H1 (cell line): ENCODE measurements around the gene COL19A1. TPM values are rescaled to one million over a fixed set of nuclear protein-coding genes. Genes with fewer than 3 reads are reported as not detected.

ENCODE experiments used
- CTCF ChIA-PET: fragments of 300-600 bp; sonication (Branson Sonifier 250); formaldehyde crosslinking; loops from one replicate; lab custom pipeline; 2021; ENCODE audit not compliant: partially characterized antibody; lab: Charles Lee
- POLR2A ChIA-PET: fragments of 300-600 bp; sonication (Branson Sonifier 250); formaldehyde crosslinking; loops from one replicate; lab custom pipeline; 2021; ENCODE audit warnings: inconsistent platforms; ENCODE audit not compliant: partially characterized antibody; lab: Charles Lee
- DNase-seq, 2 experiments: peaks; one replicate each; pipeline versions ENCODE4 v3.0.0 to v3.0.0-alpha.2; 2010 to 2022; ENCODE audit warnings: low spot score in 2 of 2, low read depth in 1 of 2, mixed read lengths in 1 of 2
- FAIRE-seq: peaks from 2 replicates; lab custom pipeline; 2011; peaks lifted over from hg19 to GRCh38; lab: Jason Lieb, UNC
- H2AFZ ChIP-seq: 2 replicates; pipeline ENCODE4 v1.8.1; 2012; ENCODE audit warnings: low read length, inconsistent platforms
- H2AK5ac ChIP-seq: 2 replicates; pipeline ENCODE4 v1.6.1; 2013; ENCODE audit warnings: low read depth, low read length
- H2BK120ac ChIP-seq: replicated peaks from 2 replicates; pipeline ENCODE3; 2013; ENCODE audit warnings: low read depth, low read length, inconsistent platforms
- H2BK12ac ChIP-seq: 2 replicates; pipeline ENCODE4 v1.6.1; 2013; ENCODE audit warnings: low read depth, low read length
- H2BK15ac ChIP-seq: 2 replicates; pipeline ENCODE4 v1.6.1; 2013; ENCODE audit warnings: low read length
- H2BK20ac ChIP-seq: 2 replicates; pipeline ENCODE4 v1.6.1; 2013; ENCODE audit warnings: low read length
- H2BK5ac ChIP-seq: 2 replicates; pipeline ENCODE4 v1.6.1; 2013; ENCODE audit warnings: low read depth, low read length
- H3K14ac ChIP-seq: 2 replicates; pipeline ENCODE4 v1.6.1; 2013; ENCODE audit warnings: inconsistent platforms; ENCODE audit not compliant: insufficient read length
- H3K18ac ChIP-seq: 2 replicates; pipeline ENCODE4 v1.6.1; 2013; ENCODE audit warnings: low read length; ENCODE audit errors: extremely low read depth
- H3K23ac ChIP-seq: 2 replicates; pipeline ENCODE4 v1.6.1; 2013; ENCODE audit warnings: inconsistent platforms; ENCODE audit not compliant: insufficient read length
- H3K23me2 ChIP-seq: 2 replicates; pipeline ENCODE4 v1.6.1; 2013; ENCODE audit warnings: low read depth, low read length
- H3K27ac ChIP-seq: 2 replicates; pipeline ENCODE4 v1.6.1; 2011; ENCODE audit warnings: low read depth, low read length, inconsistent platforms
- H3K27me3 ChIP-seq, 4 experiments: replicated peaks in 1 of 4; 1 replicate in 1 of 4; 2 replicates in 3 of 4; pipeline versions ENCODE4 v1.6.1 to v1.8.1; 2011 to 2013; ENCODE audit warnings: low read length in 3 of 4, mild to moderate bottlenecking in 3 of 4, inconsistent platforms in 2 of 4, mixed read lengths in 2 of 4, moderate library complexity in 1 of 4; ENCODE audit not compliant: control insufficient read depth in 3 of 4, insufficient read depth in 3 of 4; ENCODE audit errors: extremely low read depth in 1 of 4
- H3K36me3 ChIP-seq, 4 experiments: 2 replicates each; pipeline versions ENCODE4 v1.6.1 to v1.8.1; 2011 to 2013; ENCODE audit warnings: mild to moderate bottlenecking in 4 of 4, low read length in 3 of 4, moderate library complexity in 2 of 4, control low read depth in 1 of 4, inconsistent platforms in 1 of 4; ENCODE audit not compliant: insufficient read depth in 4 of 4, control insufficient read depth in 2 of 4
- H3K4ac ChIP-seq: replicated peaks from 2 replicates; pipeline ENCODE3; 2013; ENCODE audit warnings: low read length, low read depth, mixed read lengths, inconsistent platforms; ENCODE audit not compliant: insufficient read length
- H3K4me1 ChIP-seq, 4 experiments: replicated peaks in 1 of 4; 1 replicate in 1 of 4; 2 replicates in 3 of 4; pipeline versions ENCODE4 v1.6.1 to v1.8.1; 2011 to 2013; ENCODE audit warnings: low read length in 3 of 4, inconsistent platforms in 2 of 4, mixed read lengths in 1 of 4; ENCODE audit not compliant: insufficient read depth in 4 of 4, control insufficient read depth in 3 of 4
- H3K4me2 ChIP-seq, 2 experiments: 2 replicates each; pipeline versions ENCODE4 v1.6.1 to v1.8.1; 2011 to 2013; ENCODE audit warnings: low read depth in 2 of 2, low read length in 2 of 2, control low read depth in 1 of 2, inconsistent platforms in 1 of 2, mild to moderate bottlenecking in 1 of 2; ENCODE audit not compliant: insufficient read depth in 1 of 2
- H3K4me3 ChIP-seq, 4 experiments: fragments of 200-600, 300-600 bp in 1 of 4; sonication (generic), shearing (Covaris generic), sonication (Bioruptor Twin) in 1 of 4; 2 replicates each; pipeline versions ENCODE4 v1.5.1 to v1.8.1; 2011 to 2016; ENCODE audit warnings: low read length in 4 of 4, low read depth in 3 of 4, control low read depth in 2 of 4, inconsistent platforms in 2 of 4, mild to moderate bottlenecking in 2 of 4, mixed read lengths in 1 of 4, moderate library complexity in 1 of 4; ENCODE audit not compliant: insufficient read depth in 2 of 4; ENCODE audit errors: extremely low read depth in 1 of 4
- H3K56ac ChIP-seq: replicated peaks from 2 replicates; pipeline ENCODE3; 2013; ENCODE audit warnings: low read depth, mild to moderate bottlenecking, mixed read lengths, low read length, inconsistent platforms; ENCODE audit not compliant: insufficient read length
- H3K79me1 ChIP-seq: 2 replicates; pipeline ENCODE4 v1.6.1; 2013; ENCODE audit warnings: low read depth, low read length, control low read depth
- H3K79me2 ChIP-seq, 2 experiments: 2 replicates each; pipeline versions ENCODE4 v1.6.1 to v1.8.1; 2012 to 2013; ENCODE audit warnings: low read length in 2 of 2, mild to moderate bottlenecking in 2 of 2, inconsistent platforms in 1 of 2; ENCODE audit not compliant: insufficient read depth in 2 of 2, control insufficient read depth in 1 of 2
- H3K9ac ChIP-seq, 4 experiments: replicated peaks in 1 of 4; 1 replicate in 1 of 4; 2 replicates in 3 of 4; pipeline versions ENCODE4 v1.6.1 to v1.8.1; 2011 to 2013; ENCODE audit warnings: low read depth in 3 of 4, low read length in 3 of 4, control low read depth in 2 of 4, mild to moderate bottlenecking in 2 of 4, moderate library complexity in 2 of 4, inconsistent platforms in 1 of 4; ENCODE audit errors: extremely low read depth in 1 of 4
- H3K9me3 ChIP-seq, 2 experiments: 2 replicates each; pipeline versions ENCODE4 v1.6.1 to v1.8.1; 2012 to 2013; ENCODE audit warnings: mild to moderate bottlenecking in 2 of 2, moderate library complexity in 2 of 2, control low read depth in 1 of 2, inconsistent platforms in 1 of 2, low read depth in 1 of 2, low read length in 1 of 2, mixed read lengths in 1 of 2; ENCODE audit not compliant: insufficient read depth in 2 of 2
- H4K20me1 ChIP-seq, 2 experiments: replicated peaks in 1 of 2; 2 replicates each; pipeline versions ENCODE3 to v1.8.1; 2011 to 2013; ENCODE audit warnings: inconsistent platforms in 2 of 2, low read length in 2 of 2, mild to moderate bottlenecking in 1 of 2; ENCODE audit not compliant: insufficient read depth in 2 of 2, control insufficient read depth in 1 of 2
- H4K5ac ChIP-seq: 2 replicates; pipeline ENCODE4 v1.6.1; 2013; ENCODE audit warnings: low read length, low read depth, mixed read lengths, inconsistent platforms; ENCODE audit not compliant: insufficient read length
- H4K8ac ChIP-seq: 2 replicates; pipeline ENCODE4 v1.8.0; 2013; ENCODE audit warnings: mild to moderate bottlenecking, moderate library complexity, low read length, inconsistent platforms; ENCODE audit not compliant: insufficient read depth; ENCODE audit errors: extremely low read depth
- H4K91ac ChIP-seq: replicated peaks from 2 replicates; pipeline ENCODE3; 2013; ENCODE audit warnings: low read length, mixed read lengths, inconsistent platforms; ENCODE audit not compliant: insufficient read length
- CEBPB ChIP-seq: IDR thresholded peaks from 2 replicates; pipeline ENCODE4 v1.6.1; 2012; ENCODE audit warnings: low read depth, low read length
- CHD2 ChIP-seq: IDR thresholded peaks from 2 replicates; pipeline ENCODE4 v1.6.1; 2012; ENCODE audit warnings: low read length, improper control_type of control experiment
- GTF2F1 ChIP-seq: IDR thresholded peaks from 2 replicates; pipeline ENCODE4 v1.6.1; 2012; ENCODE audit warnings: low read depth, low read length, improper control_type of control experiment, borderline replicate concordance
- KDM4A ChIP-seq: IDR thresholded peaks from one replicate; pipeline ENCODE4 v1.7.1; 2012; ENCODE audit warnings: low read depth, mild to moderate bottlenecking, moderate library complexity, low read length, inconsistent platforms; ENCODE audit not compliant: severe bottlenecking
- KDM5A ChIP-seq: fragments of 200-600 bp; IDR thresholded peaks from 2 replicates; pipeline ENCODE4 v1.7.1; 2012; ENCODE audit warnings: mild to moderate bottlenecking, low read length, inconsistent platforms, mixed read lengths
- POLR2A ChIP-seq, 2 experiments: IDR thresholded peaks; 1 replicate in 1 of 2; 2 replicates in 1 of 2; pipeline ENCODE4 v1.6.1; 2011; ENCODE audit warnings: low read depth in 2 of 2, low read length in 2 of 2, mild to moderate bottlenecking in 2 of 2; ENCODE audit errors: control extremely low read depth in 1 of 2
- SP1 ChIP-seq: IDR thresholded peaks from 2 replicates; pipeline ENCODE4 v1.6.1; 2011; ENCODE audit warnings: low read depth, low read length
- WGBS, 2 experiments: shearing (Covaris generic) in 1 of 2; methylation state at CpG; one replicate each; pipeline versions ENCODE4 v1.1.6 to v1.1.7; 2013 to 2015; ENCODE audit warnings: low lambda C conversion rate in 2 of 2, mixed read lengths in 2 of 2, inconsistent platforms in 1 of 2, low coverage in 1 of 2, missing lambda C conversion rate in 1 of 2; ENCODE audit not compliant: insufficient replicate concordance in 2 of 2, insufficient coverage in 1 of 2, insufficient read length in 1 of 2; ENCODE audit errors: extremely low coverage in 1 of 2, missing lambda C conversion rate in 1 of 2; 5-methylcytosine and 5-hydroxymethylcytosine counted together
- polyA plus RNA-seq, 7 experiments: library from polyadenylated mRNA; depleted of rRNA in 3 of 7; stranded (reverse) in 5 of 7; unstranded in 2 of 7; fragments of >200 nt in 5 of 7; fragments of 200-250 nt in 2 of 7; gene quantifications; 1 replicate in 5 of 7; 2 replicates in 1 of 7; 4 replicates in 1 of 7; pipeline versions ENCODE4 v1.2.1 to v1.2.3, GENCODE V29; 2011 to 2013; ENCODE audit warnings: missing spikeins in 2 of 7, mixed read lengths in 2 of 7
- total RNA-seq: library from RNA; stranded (reverse); fragmentation: NEBNext Ultra II Directional; extraction: Animal tissue kit (Norgen Biotek cat#: 25700); gene quantifications from 2 replicates; pipeline ENCODE4 v1.2.1, GENCODE V29; 2021

Gene COL19A1
- total and polyA plus RNA-seq, 2 of the 8 experiments (the other 6 are each of a cell fraction or from before 2014, with no cell fraction given) = not detected

DNA sequence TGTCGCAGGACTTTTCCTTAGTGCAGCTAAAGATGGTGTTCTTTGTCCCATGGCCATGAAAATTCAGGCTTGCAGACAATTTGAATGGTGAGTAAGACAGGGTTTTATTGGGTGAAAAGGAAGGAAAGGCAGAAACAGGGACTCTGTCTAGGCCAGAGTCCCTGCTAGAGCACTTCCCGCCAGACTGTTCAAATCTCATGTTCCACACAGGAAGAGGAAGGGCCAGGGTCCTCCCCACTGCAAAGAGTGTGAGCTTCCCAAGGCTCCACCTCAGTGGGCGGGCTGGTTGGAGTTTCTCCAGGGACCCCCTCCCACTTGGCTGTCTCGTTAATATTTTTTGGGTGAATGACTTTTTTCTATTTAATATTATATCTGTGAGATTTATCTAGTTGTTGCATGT, 29.0 kb downstream of the COL19A1 start:
- Histone ChIP-seq H3K56ac (no peak overlapping the region), H3K4ac (no peak overlapping the region), H3K9me3 (no peaks in the 10 kb centered on the region), H2AFZ (peak overlapping the region; percentile 91), H3K14ac (no peak overlapping the region), H2BK15ac (no peak overlapping the region), H3K18ac (no peak overlapping the region), H4K8ac (no peak overlapping the region), H2AK5ac (no peak overlapping the region), H3K9ac (no peak overlapping the region), H2BK120ac (no peak overlapping the region), H3K4me1 (no peaks in the 10 kb centered on the region), H3K4me3 (no peak overlapping the region), H3K36me3 (no peaks in the 10 kb centered on the region), H3K27ac (no peak overlapping the region), H4K5ac (no peak overlapping the region), H4K91ac (no peak overlapping the region), H3K27me3 (no peaks in the 10 kb centered on the region), H3K79me1 (no peaks in the 10 kb centered on the region), H2BK12ac (no peak overlapping the region), H3K23ac (no peak overlapping the region), H2BK5ac (no peak overlapping the region), H3K4me2 (no peak overlapping the region), H3K79me2 (no peaks in the 10 kb centered on the region), H3K23me2 (no peaks in the 10 kb centered on the region), H2BK20ac (no peak overlapping the region), H4K20me1 (no peaks in the 10 kb centered on the region)
- ChIA-PET CTCF (interaction anchor here (0.8 to 2.8 kb wide), 3 partner anchors 13 to 31 kb away, joined by 3 to 10 read pairs (median 4); no protein-coding TSS in a partner anchor), POLR2A (no interaction called here)
- FAIRE-seq = no peak
- TF ChIP-seq CEBPB (no peak), KDM5A (no peak), KDM4A (no peak), POLR2A (IDR thresholded peaks at IDR 0.05; ENCODE audit: control extremely low read depth in 1 of 2, low read depth in 2 of 2, low read length in 2 of 2) (no peak), CHD2 (no peak), SP1 (no peak), GTF2F1 (no peak)
- WGBS, 2 experiments = 90% methylated on average over 4 of the region's 4 CpGs; no CpG with 5 or more reads in 1 of the 2 experiments
- DNase-seq = no peak
